ENCODE measurements around the gene KIAA0513. TPM values are rescaled to one million over a fixed set of nuclear protein-coding genes. Genes with fewer than 3 reads are reported as not detected.

Gene KIAA0513
- total RNA-seq, 1 donor from 2014 or later = 6.1 TPM

DNA sequence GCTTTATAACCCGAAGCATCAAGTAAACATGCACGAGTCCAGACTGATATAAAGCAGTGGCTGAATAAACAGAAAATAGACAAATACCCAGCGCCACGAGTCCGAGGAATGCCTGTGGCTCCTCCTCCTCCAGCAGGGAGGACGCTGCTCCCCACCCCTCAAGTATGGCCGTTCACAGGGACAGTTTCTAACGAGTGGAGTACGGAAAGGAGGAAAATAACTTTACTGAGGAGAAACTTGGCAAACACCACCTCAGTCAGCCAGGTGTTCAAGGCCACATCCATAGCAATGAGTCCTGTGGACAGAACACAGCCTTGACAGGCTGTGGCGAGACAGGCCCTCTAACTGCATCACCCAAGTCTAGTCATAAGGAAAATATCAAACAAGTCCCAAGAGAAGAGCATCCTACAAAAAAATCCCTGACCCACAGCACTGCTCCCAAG is 25.5 kb upstream of the KIAA0513 start:
- H3K27me3 Mint-ChIP-seq (ENCODE audit: insufficient read depth, low read depth) = peaks cover 4% of the 10 kb centered on the region
- Histone ChIP-seq H3K79me2 (ENCODE audit: low read depth) (peaks cover 98% of the 10 kb centered on the region), H3K9me3 (ENCODE audit: low read depth) (no peaks in the 10 kb centered on the region), H3K36me3 (no peaks in the 10 kb centered on the region), H3K4me2 (peak overlapping the region; percentile 51), H3K9ac (no peak overlapping the region), H3K4me3 (no peak overlapping the region), H2AFZ (replicated peaks) (no peak overlapping the region), H3K27ac (no peak overlapping the region), H3K27me3 (no peaks in the 10 kb centered on the region), H4K20me1 (ENCODE audit: low read depth) (peaks cover 61% of the 10 kb centered on the region), H3K4me1 (peaks cover 16% of the 10 kb centered on the region), H3F3A (ENCODE audit: low read depth) (no peaks in the 10 kb centered on the region)
- peaks cover 12% of the 10 kb centered on the region for H3K36me3 Mint-ChIP-seq
- H3K27ac Mint-ChIP-seq = no peak overlapping the region
- DNase-seq (ENCODE audit: low spot score) = no peak
- peaks cover 28% of the 10 kb centered on the region for H3K4me1 Mint-ChIP-seq
- TF ChIP-seq EZH2 (IDR thresholded peaks at IDR 0.05) (no peak), EZH2phosphoT487 (IDR thresholded peaks at IDR 0.05) (no peak), CTCF (IDR thresholded peaks at IDR 0.05) (no peak)
- no peaks in the 10 kb centered on the region for H3K9me3 Mint-ChIP-seq
- no peak overlapping the region for H3K4me3 Mint-ChIP-seq

GRCh38 chr16:85002608-85003007 is 25.0 kb upstream of the KIAA0513 start:
- Histone ChIP-seq H3K27ac (peak overlapping the region; percentile 70), H3K4me1 (peaks cover 16% of the 10 kb centered on the region), H4K20me1 (ENCODE audit: low read depth) (peaks cover 64% of the 10 kb centered on the region), H3K36me3 (no peaks in the 10 kb centered on the region), H3K79me2 (ENCODE audit: low read depth) (peaks cover 99% of the 10 kb centered on the region), H3F3A (ENCODE audit: low read depth) (no peaks in the 10 kb centered on the region), H3K4me3 (no peak overlapping the region), H3K27me3 (no peaks in the 10 kb centered on the region), H3K9ac (no peak overlapping the region), H2AFZ (replicated peaks) (no peak overlapping the region), H3K9me3 (ENCODE audit: low read depth) (no peaks in the 10 kb centered on the region), H3K4me2 (peak overlapping the region; percentile 51)
- no peaks in the 10 kb centered on the region for H3K9me3 Mint-ChIP-seq
- H3K27ac Mint-ChIP-seq = peak overlapping the region; percentile 13
- DNase-seq (ENCODE audit: low spot score) = peak; percentile 17
- peaks cover 4% of the 10 kb centered on the region for H3K27me3 Mint-ChIP-seq (ENCODE audit: insufficient read depth, low read depth)
- TF ChIP-seq EZH2 (IDR thresholded peaks at IDR 0.05) (no peak), EZH2phosphoT487 (IDR thresholded peaks at IDR 0.05) (no peak), CTCF (IDR thresholded peaks at IDR 0.05) (no peak)
- H3K4me1 Mint-ChIP-seq = peaks cover 28% of the 10 kb centered on the region
- H3K4me3 Mint-ChIP-seq = no peak overlapping the region
- peaks cover 12% of the 10 kb centered on the region for H3K36me3 Mint-ChIP-seq

DNA sequence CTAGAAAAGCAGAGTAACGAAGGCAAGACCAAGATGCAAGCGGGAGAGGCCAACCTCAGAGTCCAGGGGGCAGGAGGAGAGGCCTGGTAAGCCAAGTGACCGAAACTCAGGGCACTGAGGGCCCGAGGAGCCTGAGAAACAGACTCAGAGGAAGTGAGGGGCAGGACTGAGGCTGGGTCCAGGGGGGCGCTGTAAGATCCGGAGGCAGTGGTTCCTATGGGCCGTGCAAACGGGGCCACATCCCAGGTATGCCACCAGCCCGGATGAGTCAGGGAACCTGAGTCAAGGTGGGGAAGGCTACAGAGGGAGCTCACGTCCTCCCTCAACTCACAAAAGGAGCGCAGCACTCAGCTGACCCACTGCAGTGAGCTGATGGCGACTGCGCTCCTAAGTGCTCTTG is 24.5 kb upstream of the KIAA0513 start:
- TF ChIP-seq CTCF (IDR thresholded peaks at IDR 0.05) = no peak
- no peak for TF ChIP-seq EZH2phosphoT487 (IDR thresholded peaks at IDR 0.05)
- no peak for TF ChIP-seq EZH2 (IDR thresholded peaks at IDR 0.05)
- peaks cover 69% of the 10 kb centered on the region for H4K20me1 ChIP-seq (ENCODE audit: low read depth)
- H3K4me1 Mint-ChIP-seq = peaks cover 28% of the 10 kb centered on the region
- no peak overlapping the region for H2AFZ ChIP-seq (replicated peaks)
- peaks cover 16% of the 10 kb centered on the region for H3K4me1 ChIP-seq
- H3K36me3 Mint-ChIP-seq = peaks cover 12% of the 10 kb centered on the region
- peaks cover 4% of the 10 kb centered on the region for H3K27me3 Mint-ChIP-seq (ENCODE audit: insufficient read depth, low read depth)
- H3K4me3 ChIP-seq = no peak overlapping the region
- no peaks in the 10 kb centered on the region for H3K9me3 ChIP-seq (ENCODE audit: low read depth)
- no peaks in the 10 kb centered on the region for H3K9me3 Mint-ChIP-seq
- peak overlapping the region; percentile 70 for H3K27ac ChIP-seq
- H3F3A ChIP-seq (ENCODE audit: low read depth) = no peaks in the 10 kb centered on the region
- H3K9ac ChIP-seq = no peak overlapping the region
- H3K79me2 ChIP-seq (ENCODE audit: low read depth) = peaks cover 99% of the 10 kb centered on the region
- peak overlapping the region; percentile 51 for H3K4me2 ChIP-seq
- no peak overlapping the region for H3K4me3 Mint-ChIP-seq
- no peaks in the 10 kb centered on the region for H3K27me3 ChIP-seq
- no peak for DNase-seq (ENCODE audit: low spot score)
- no peaks in the 10 kb centered on the region for H3K36me3 ChIP-seq
- H3K27ac Mint-ChIP-seq = peak overlapping the region; percentile 13

Measured in neural progenitor cell (in vitro differentiated cells).